H1 (cell line): ENCODE measurements around the gene FXYD3. TPM values are rescaled to one million over a fixed set of nuclear protein-coding genes. Genes with fewer than 3 reads are reported as not detected.
"Not testable (repeated sequence)": the region's sequence is repeated elsewhere in the genome, so short reads cannot be mapped to it uniquely, and the experiment has no call there.

Experiments
- CTCF ChIA-PET: fragments of 300-600 bp; sonication (Branson Sonifier 250); formaldehyde crosslinking; loops from one replicate; lab custom pipeline; 2021; ENCODE audit not compliant: partially characterized antibody; lab: Charles Lee
- POLR2A ChIA-PET: fragments of 300-600 bp; sonication (Branson Sonifier 250); formaldehyde crosslinking; loops from one replicate; lab custom pipeline; 2021; ENCODE audit warnings: inconsistent platforms; ENCODE audit not compliant: partially characterized antibody; lab: Charles Lee
- DNase-seq, 2 experiments: peaks; one replicate each; pipeline versions ENCODE4 v3.0.0 to v3.0.0-alpha.2; 2010 to 2022; ENCODE audit warnings: low spot score in 2 of 2, low read depth in 1 of 2, mixed read lengths in 1 of 2
- FAIRE-seq: peaks from 2 replicates; lab custom pipeline; 2011; peaks lifted over from hg19 to GRCh38; lab: Jason Lieb, UNC
- H2AFZ ChIP-seq: 2 replicates; pipeline ENCODE4 v1.8.1; 2012; ENCODE audit warnings: low read length, inconsistent platforms
- H2AK5ac ChIP-seq: 2 replicates; pipeline ENCODE4 v1.6.1; 2013; ENCODE audit warnings: low read depth, low read length
- H2BK120ac ChIP-seq: replicated peaks from 2 replicates; pipeline ENCODE3; 2013; ENCODE audit warnings: low read depth, low read length, inconsistent platforms
- H2BK12ac ChIP-seq: 2 replicates; pipeline ENCODE4 v1.6.1; 2013; ENCODE audit warnings: low read depth, low read length
- H2BK15ac ChIP-seq: 2 replicates; pipeline ENCODE4 v1.6.1; 2013; ENCODE audit warnings: low read length
- H2BK20ac ChIP-seq: 2 replicates; pipeline ENCODE4 v1.6.1; 2013; ENCODE audit warnings: low read length
- H2BK5ac ChIP-seq: 2 replicates; pipeline ENCODE4 v1.6.1; 2013; ENCODE audit warnings: low read depth, low read length
- H3K14ac ChIP-seq: 2 replicates; pipeline ENCODE4 v1.6.1; 2013; ENCODE audit warnings: inconsistent platforms; ENCODE audit not compliant: insufficient read length
- H3K18ac ChIP-seq: 2 replicates; pipeline ENCODE4 v1.6.1; 2013; ENCODE audit warnings: low read length; ENCODE audit errors: extremely low read depth
- H3K23ac ChIP-seq: 2 replicates; pipeline ENCODE4 v1.6.1; 2013; ENCODE audit warnings: inconsistent platforms; ENCODE audit not compliant: insufficient read length
- H3K23me2 ChIP-seq: 2 replicates; pipeline ENCODE4 v1.6.1; 2013; ENCODE audit warnings: low read depth, low read length
- H3K27ac ChIP-seq: 2 replicates; pipeline ENCODE4 v1.6.1; 2011; ENCODE audit warnings: low read depth, low read length, inconsistent platforms
- H3K27me3 ChIP-seq, 4 experiments: replicated peaks in 1 of 4; 1 replicate in 1 of 4; 2 replicates in 3 of 4; pipeline versions ENCODE4 v1.6.1 to v1.8.1; 2011 to 2013; ENCODE audit warnings: low read length in 3 of 4, mild to moderate bottlenecking in 3 of 4, inconsistent platforms in 2 of 4, mixed read lengths in 2 of 4, moderate library complexity in 1 of 4; ENCODE audit not compliant: control insufficient read depth in 3 of 4, insufficient read depth in 3 of 4; ENCODE audit errors: extremely low read depth in 1 of 4
- H3K36me3 ChIP-seq, 4 experiments: 2 replicates each; pipeline versions ENCODE4 v1.6.1 to v1.8.1; 2011 to 2013; ENCODE audit warnings: mild to moderate bottlenecking in 4 of 4, low read length in 3 of 4, moderate library complexity in 2 of 4, control low read depth in 1 of 4, inconsistent platforms in 1 of 4; ENCODE audit not compliant: insufficient read depth in 4 of 4, control insufficient read depth in 2 of 4
- H3K4ac ChIP-seq: replicated peaks from 2 replicates; pipeline ENCODE3; 2013; ENCODE audit warnings: low read length, low read depth, mixed read lengths, inconsistent platforms; ENCODE audit not compliant: insufficient read length
- H3K4me1 ChIP-seq, 4 experiments: replicated peaks in 1 of 4; 1 replicate in 1 of 4; 2 replicates in 3 of 4; pipeline versions ENCODE4 v1.6.1 to v1.8.1; 2011 to 2013; ENCODE audit warnings: low read length in 3 of 4, inconsistent platforms in 2 of 4, mixed read lengths in 1 of 4; ENCODE audit not compliant: insufficient read depth in 4 of 4, control insufficient read depth in 3 of 4
- H3K4me2 ChIP-seq, 2 experiments: 2 replicates each; pipeline versions ENCODE4 v1.6.1 to v1.8.1; 2011 to 2013; ENCODE audit warnings: low read depth in 2 of 2, low read length in 2 of 2, control low read depth in 1 of 2, inconsistent platforms in 1 of 2, mild to moderate bottlenecking in 1 of 2; ENCODE audit not compliant: insufficient read depth in 1 of 2
- H3K4me3 ChIP-seq, 4 experiments: fragments of 200-600, 300-600 bp in 1 of 4; sonication (generic), shearing (Covaris generic), sonication (Bioruptor Twin) in 1 of 4; 2 replicates each; pipeline versions ENCODE4 v1.5.1 to v1.8.1; 2011 to 2016; ENCODE audit warnings: low read length in 4 of 4, low read depth in 3 of 4, control low read depth in 2 of 4, inconsistent platforms in 2 of 4, mild to moderate bottlenecking in 2 of 4, mixed read lengths in 1 of 4, moderate library complexity in 1 of 4; ENCODE audit not compliant: insufficient read depth in 2 of 4; ENCODE audit errors: extremely low read depth in 1 of 4
- H3K56ac ChIP-seq: replicated peaks from 2 replicates; pipeline ENCODE3; 2013; ENCODE audit warnings: low read depth, mild to moderate bottlenecking, mixed read lengths, low read length, inconsistent platforms; ENCODE audit not compliant: insufficient read length
- H3K79me1 ChIP-seq: 2 replicates; pipeline ENCODE4 v1.6.1; 2013; ENCODE audit warnings: low read depth, low read length, control low read depth
- H3K79me2 ChIP-seq, 2 experiments: 2 replicates each; pipeline versions ENCODE4 v1.6.1 to v1.8.1; 2012 to 2013; ENCODE audit warnings: low read length in 2 of 2, mild to moderate bottlenecking in 2 of 2, inconsistent platforms in 1 of 2; ENCODE audit not compliant: insufficient read depth in 2 of 2, control insufficient read depth in 1 of 2
- H3K9ac ChIP-seq, 4 experiments: replicated peaks in 1 of 4; 1 replicate in 1 of 4; 2 replicates in 3 of 4; pipeline versions ENCODE4 v1.6.1 to v1.8.1; 2011 to 2013; ENCODE audit warnings: low read depth in 3 of 4, low read length in 3 of 4, control low read depth in 2 of 4, mild to moderate bottlenecking in 2 of 4, moderate library complexity in 2 of 4, inconsistent platforms in 1 of 4; ENCODE audit errors: extremely low read depth in 1 of 4
- H3K9me3 ChIP-seq, 2 experiments: 2 replicates each; pipeline versions ENCODE4 v1.6.1 to v1.8.1; 2012 to 2013; ENCODE audit warnings: mild to moderate bottlenecking in 2 of 2, moderate library complexity in 2 of 2, control low read depth in 1 of 2, inconsistent platforms in 1 of 2, low read depth in 1 of 2, low read length in 1 of 2, mixed read lengths in 1 of 2; ENCODE audit not compliant: insufficient read depth in 2 of 2
- H4K20me1 ChIP-seq, 2 experiments: replicated peaks in 1 of 2; 2 replicates each; pipeline versions ENCODE3 to v1.8.1; 2011 to 2013; ENCODE audit warnings: inconsistent platforms in 2 of 2, low read length in 2 of 2, mild to moderate bottlenecking in 1 of 2; ENCODE audit not compliant: insufficient read depth in 2 of 2, control insufficient read depth in 1 of 2
- H4K5ac ChIP-seq: 2 replicates; pipeline ENCODE4 v1.6.1; 2013; ENCODE audit warnings: low read length, low read depth, mixed read lengths, inconsistent platforms; ENCODE audit not compliant: insufficient read length
- H4K8ac ChIP-seq: 2 replicates; pipeline ENCODE4 v1.8.0; 2013; ENCODE audit warnings: mild to moderate bottlenecking, moderate library complexity, low read length, inconsistent platforms; ENCODE audit not compliant: insufficient read depth; ENCODE audit errors: extremely low read depth
- H4K91ac ChIP-seq: replicated peaks from 2 replicates; pipeline ENCODE3; 2013; ENCODE audit warnings: low read length, mixed read lengths, inconsistent platforms; ENCODE audit not compliant: insufficient read length
- WGBS, 2 experiments: shearing (Covaris generic) in 1 of 2; methylation state at CpG; one replicate each; pipeline versions ENCODE4 v1.1.6 to v1.1.7; 2013 to 2015; ENCODE audit warnings: low lambda C conversion rate in 2 of 2, mixed read lengths in 2 of 2, inconsistent platforms in 1 of 2, low coverage in 1 of 2, missing lambda C conversion rate in 1 of 2; ENCODE audit not compliant: insufficient replicate concordance in 2 of 2, insufficient coverage in 1 of 2, insufficient read length in 1 of 2; ENCODE audit errors: extremely low coverage in 1 of 2, missing lambda C conversion rate in 1 of 2; 5-methylcytosine and 5-hydroxymethylcytosine counted together
- polyA plus RNA-seq, 7 experiments: library from polyadenylated mRNA; depleted of rRNA in 3 of 7; stranded (reverse) in 5 of 7; unstranded in 2 of 7; fragments of >200 nt in 5 of 7; fragments of 200-250 nt in 2 of 7; gene quantifications; 1 replicate in 5 of 7; 2 replicates in 1 of 7; 4 replicates in 1 of 7; pipeline versions ENCODE4 v1.2.1 to v1.2.3, GENCODE V29; 2011 to 2013; ENCODE audit warnings: missing spikeins in 2 of 7, mixed read lengths in 2 of 7
- total RNA-seq: library from RNA; stranded (reverse); fragmentation: NEBNext Ultra II Directional; extraction: Animal tissue kit (Norgen Biotek cat#: 25700); gene quantifications from 2 replicates; pipeline ENCODE4 v1.2.1, GENCODE V29; 2021

Gene FXYD3
- total and polyA plus RNA-seq, 2 of the 8 experiments (the other 6 are each of a cell fraction or from before 2014, with no cell fraction given), result 0.33 TPM; not detected in 1

DNA sequence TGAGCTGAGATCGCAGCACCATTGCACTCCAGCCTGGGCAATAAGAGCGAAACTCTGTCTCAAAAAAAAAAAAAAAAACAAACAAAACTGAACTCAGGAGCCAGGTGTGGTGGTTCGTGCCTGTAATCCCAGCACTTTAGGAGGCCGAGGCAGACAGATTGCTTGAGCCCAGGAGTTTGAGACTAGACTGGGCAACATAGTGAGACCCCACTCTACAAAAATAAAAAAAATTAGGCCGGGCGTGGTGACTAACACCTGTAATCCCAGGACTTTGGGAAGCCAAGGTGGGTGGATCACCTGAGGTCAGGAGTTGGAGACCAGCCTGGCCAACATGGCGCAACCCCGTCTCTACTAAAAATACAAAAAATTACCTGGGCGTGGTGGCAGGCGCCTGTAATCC lies 13.7 kb upstream of the FXYD3 start:
- H2AFZ ChIP-seq, H3K23ac ChIP-seq, H4K8ac ChIP-seq, H3K27me3 ChIP-seq, H3K79me2 ChIP-seq, H2BK20ac ChIP-seq, H3K4ac ChIP-seq, H3K36me3 ChIP-seq, H3K4me3 ChIP-seq, H3K27ac ChIP-seq, DNase-seq, H2BK120ac ChIP-seq, H4K20me1 ChIP-seq, H3K14ac ChIP-seq, H3K4me2 ChIP-seq, H3K4me1 ChIP-seq, H2AK5ac ChIP-seq, H3K9me3 ChIP-seq, H3K18ac ChIP-seq, H2BK12ac ChIP-seq, H3K23me2 ChIP-seq, H3K56ac ChIP-seq, POLR2A ChIA-PET, H4K91ac ChIP-seq, H3K9ac ChIP-seq, FAIRE-seq, H2BK5ac ChIP-seq, H2BK15ac ChIP-seq, H4K5ac ChIP-seq, H3K79me1 ChIP-seq: not testable (repeated sequence)
- CTCF ChIA-PET, result interaction anchor here (0.6 kb wide), 1 partner anchor 433 kb away, joined by 3 read pairs; no protein-coding TSS in a partner anchor
- 95% methylated on average over 10 of the region's 10 CpGs; no CpG with 5 or more reads in 1 of the 2 experiments for WGBS, 2 experiments

DNA sequence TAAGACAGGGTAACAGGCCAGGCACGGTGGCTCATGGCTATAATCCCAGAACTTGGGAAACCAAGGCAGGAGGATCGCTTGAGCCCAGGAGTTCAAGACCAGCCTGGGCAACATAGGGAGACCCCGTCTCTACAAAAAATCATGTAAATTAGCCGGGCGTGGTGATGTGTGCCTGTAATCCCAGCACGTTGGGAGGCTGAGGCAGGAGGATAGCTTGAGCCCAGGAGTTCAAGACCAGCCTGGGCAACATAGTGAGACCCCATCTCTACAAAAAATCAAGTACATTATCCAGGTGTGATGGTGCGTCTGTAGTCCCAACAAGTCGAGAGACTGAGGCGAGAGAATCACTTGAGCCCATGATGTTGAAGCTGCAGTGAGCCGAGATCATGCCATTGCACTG lies 12.0 kb upstream of the FXYD3 start:
- not testable (repeated sequence) for H2BK12ac ChIP-seq, H2AFZ ChIP-seq, H3K23ac ChIP-seq, H4K20me1 ChIP-seq, H3K27ac ChIP-seq, H3K4me1 ChIP-seq, H3K9me3 ChIP-seq, H2AK5ac ChIP-seq, H2BK120ac ChIP-seq, H3K36me3 ChIP-seq, H3K79me1 ChIP-seq, DNase-seq, H3K23me2 ChIP-seq, H4K8ac ChIP-seq, FAIRE-seq, H4K91ac ChIP-seq, H3K4me2 ChIP-seq, H4K5ac ChIP-seq, H3K4me3 ChIP-seq, H3K27me3 ChIP-seq, H2BK15ac ChIP-seq, H3K18ac ChIP-seq, H2BK5ac ChIP-seq, H3K56ac ChIP-seq, H2BK20ac ChIP-seq, H3K9ac ChIP-seq, H3K14ac ChIP-seq, H3K4ac ChIP-seq, H3K79me2 ChIP-seq
- ChIA-PET CTCF (interaction anchor here (0.7 to 1.6 kb wide), 3 partner anchors 11 to 174 kb away, joined by 4 to 5 read pairs (median 4); no protein-coding TSS in a partner anchor), POLR2A (interaction anchor here (1.0 kb wide), 1 partner anchor 45 kb away, joined by 3 read pairs; no protein-coding TSS in a partner anchor)
- WGBS, 2 experiments, result 83% methylated on average over 10 of the region's 10 CpGs; no CpG with 5 or more reads in 1 of the 2 experiments
